Measurements from ENCODE around the gene CDH13.

GRCh38 chr16:83005653-83006160 is 378.9 kb downstream of the CDH13 start:
- TF ChIP-seq CTCF (conservative IDR thresholded peaks at IDR 0.05; ENCODE audit: low read length) (no peak), EZH2phosphoT487 (IDR thresholded peaks at IDR 0.05; ENCODE audit: borderline replicate concordance, low read depth, low read length) (no peak)

All from OCI-LY7 (cell line).